Suprapubic skin (tissue), 4 donors: Measurements from ENCODE around the gene CEP72. TPM values are rescaled to one million over a fixed set of nuclear protein-coding genes. Genes with fewer than 3 reads are reported as not detected.

Source experiments
- DNase-seq, 2 donors: peaks; one replicate each; pipeline ENCODE4 v3.0.0-alpha.2; 2019; ENCODE audit warnings: low spot score in 2 of 2
- H3K27ac ChIP-seq: fragments of 200-600 bp; sonication (generic); one replicate; pipeline ENCODE4 v1.5.1; 2019
- H3K27me3 ChIP-seq: fragments of 200-600 bp; sonication (generic); one replicate; pipeline ENCODE4 v1.5.1; 2019
- H3K36me3 ChIP-seq: fragments of 200-600 bp; sonication (generic); one replicate; pipeline ENCODE4 v1.5.1; 2019
- H3K4me1 ChIP-seq: fragments of 200-600 bp; sonication (generic); one replicate; pipeline ENCODE4 v1.5.1; 2019
- H3K4me3 ChIP-seq: fragments of 200-600 bp; sonication (generic); one replicate; pipeline ENCODE4 v1.5.1; 2019; ENCODE audit warnings: mild to moderate bottlenecking
- H3K9me3 ChIP-seq: fragments of 200-600 bp; sonication (generic); one replicate; pipeline ENCODE4 v1.5.1; 2019
- EP300 ChIP-seq: sonication (generic); formaldehyde crosslinking; IDR thresholded peaks from one replicate; pipeline ENCODE4 v1.6.1; 2017; ENCODE audit warnings: antibody characterized with exemption
- POLR2A ChIP-seq, 2 donors: fragments of 450-650 bp; IDR thresholded peaks; one replicate each; pipeline ENCODE4 v1.6.1; 2017; ENCODE audit warnings: antibody characterized with exemption in 2 of 2, mild to moderate bottlenecking in 2 of 2, moderate library complexity in 2 of 2
- POLR2AphosphoS5 ChIP-seq, 3 donors: sonication (generic); formaldehyde crosslinking; IDR thresholded peaks; one replicate each; pipeline ENCODE4 v1.6.1; 2017; ENCODE audit warnings: antibody characterized with exemption in 3 of 3
- WGBS: methylation state at CpG from one replicate; pipeline ENCODE4 v1.1.5; 2018; 5-methylcytosine and 5-hydroxymethylcytosine counted together
- total RNA-seq, 4 donors: library from RNA; depleted of rRNA; stranded (reverse); fragments of >200 nt; gene quantifications; one replicate each; pipeline ENCODE4 v1.1.0, GENCODE V29; 2016
- TF ChIP-seq, protein P1 (sequence below), 2 donors: fragments of 200-600 bp in 1 of 2; fragments of 450-650 bp in 1 of 2; sonication (generic) in 1 of 2; IDR thresholded peaks; one replicate each; pipeline ENCODE4 v1.5.1; 2016 to 2019; ENCODE audit warnings: antibody characterized with exemption in 2 of 2, mild to moderate bottlenecking in 1 of 2, moderate library complexity in 1 of 2

CEP72 gene
- total RNA-seq, 4 donors from 2014 or later, result 8.3 to 13.6 (median 10.9) TPM

DNA sequence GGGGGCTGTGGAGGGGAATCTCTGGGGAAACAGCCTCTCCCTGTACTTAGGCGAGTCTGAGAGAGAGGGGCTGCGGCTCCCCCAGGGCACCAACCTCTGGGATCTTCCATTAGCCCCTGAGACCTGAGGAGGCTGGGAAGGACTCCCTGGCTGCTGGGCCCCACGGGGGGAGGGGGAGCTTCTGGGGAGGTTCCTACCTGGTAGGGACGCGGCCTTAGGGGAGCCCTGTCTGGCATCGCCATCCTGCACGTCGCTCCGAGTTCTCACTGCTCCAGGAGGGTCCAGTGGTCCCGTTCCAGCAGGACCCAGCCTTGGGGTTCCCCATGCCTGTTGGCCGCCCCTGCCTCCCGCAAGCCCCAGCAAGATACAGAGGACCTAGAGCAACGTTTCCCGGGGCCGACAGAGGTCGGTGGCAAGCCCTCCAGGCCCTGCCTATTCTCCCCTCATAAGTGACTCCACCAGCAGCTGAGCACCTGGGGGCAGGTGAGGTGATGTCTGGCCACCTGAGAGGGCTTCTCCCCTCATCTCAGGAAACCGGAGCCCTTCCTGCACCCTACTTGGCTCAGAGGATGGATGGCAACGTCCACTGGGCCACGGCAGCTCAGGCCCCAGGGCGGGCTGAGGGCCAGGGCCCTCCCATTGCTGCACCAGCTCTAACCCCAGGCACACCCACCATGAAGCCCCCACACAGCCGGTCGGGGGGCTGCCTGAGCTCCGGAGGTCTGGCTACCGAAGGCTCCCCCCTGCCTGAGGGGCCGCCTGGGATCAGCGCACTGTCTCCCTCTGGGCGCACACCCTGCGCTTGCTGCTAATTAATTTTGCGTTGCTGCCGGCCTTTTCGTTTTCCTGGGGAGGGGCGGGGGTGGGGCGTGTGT is 58.5 kb downstream of the CEP72 start:
- WGBS, result 39% methylated on average over 3 of the region's 33 CpGs
- peaks cover 42% of the 10 kb centered on the region for H3K4me1 ChIP-seq

DNA sequence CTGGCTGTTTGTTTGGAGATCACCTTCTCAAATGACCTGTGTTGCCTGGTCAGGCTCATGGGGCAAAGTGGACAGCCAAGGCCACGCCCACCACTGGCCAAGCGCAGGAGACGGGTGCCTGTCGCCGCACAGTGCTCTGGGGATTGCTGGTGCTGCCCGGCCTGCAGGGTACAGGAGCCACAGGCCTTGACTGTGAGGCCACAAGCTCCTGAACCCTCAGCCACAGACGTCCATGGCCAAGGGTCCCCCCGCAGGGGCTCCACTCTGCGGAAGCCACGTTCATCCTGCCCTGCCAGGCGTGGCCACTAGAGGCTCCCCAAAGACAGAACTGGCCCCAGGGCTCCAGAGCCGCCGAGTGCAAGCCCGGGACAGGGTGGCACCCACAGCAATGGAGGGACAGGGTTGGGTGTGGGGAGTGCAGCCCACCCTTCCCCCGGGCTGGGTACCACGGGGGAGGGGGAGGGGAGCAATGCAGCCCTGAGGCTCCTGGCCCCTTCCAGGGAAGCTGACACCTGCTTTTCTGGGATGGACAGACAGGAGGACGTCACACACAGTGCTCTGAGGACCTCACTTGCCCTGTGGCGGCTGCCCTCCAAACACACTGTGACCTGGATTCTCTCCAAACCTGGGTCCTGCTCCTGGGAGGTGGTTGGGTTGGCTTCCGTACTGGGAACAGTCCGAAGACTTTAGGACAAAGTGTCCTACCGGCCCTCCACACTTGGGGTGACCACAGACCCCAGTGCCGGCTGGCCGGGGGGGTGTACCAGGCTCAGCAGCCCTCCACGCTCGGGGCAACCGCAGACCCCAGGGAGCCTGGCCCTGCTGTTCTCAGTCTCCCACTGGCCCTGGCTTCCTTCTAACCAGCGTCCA is 59.6 kb downstream of the CEP72 start:
- H3K36me3 ChIP-seq, result no peaks in the 10 kb centered on the region
- peak overlapping the region; percentile 22 for H3K4me3 ChIP-seq
- WGBS, result 10% methylated on average over 9 of the region's 27 CpGs
- H3K27ac ChIP-seq, result peak overlapping the region; percentile 56
- DNase-seq, result peak; percentile 82 to 92
- no peaks in the 10 kb centered on the region for H3K9me3 ChIP-seq
- peaks cover 42% of the 10 kb centered on the region for H3K4me1 ChIP-seq
- TF ChIP-seq, protein P1, sequence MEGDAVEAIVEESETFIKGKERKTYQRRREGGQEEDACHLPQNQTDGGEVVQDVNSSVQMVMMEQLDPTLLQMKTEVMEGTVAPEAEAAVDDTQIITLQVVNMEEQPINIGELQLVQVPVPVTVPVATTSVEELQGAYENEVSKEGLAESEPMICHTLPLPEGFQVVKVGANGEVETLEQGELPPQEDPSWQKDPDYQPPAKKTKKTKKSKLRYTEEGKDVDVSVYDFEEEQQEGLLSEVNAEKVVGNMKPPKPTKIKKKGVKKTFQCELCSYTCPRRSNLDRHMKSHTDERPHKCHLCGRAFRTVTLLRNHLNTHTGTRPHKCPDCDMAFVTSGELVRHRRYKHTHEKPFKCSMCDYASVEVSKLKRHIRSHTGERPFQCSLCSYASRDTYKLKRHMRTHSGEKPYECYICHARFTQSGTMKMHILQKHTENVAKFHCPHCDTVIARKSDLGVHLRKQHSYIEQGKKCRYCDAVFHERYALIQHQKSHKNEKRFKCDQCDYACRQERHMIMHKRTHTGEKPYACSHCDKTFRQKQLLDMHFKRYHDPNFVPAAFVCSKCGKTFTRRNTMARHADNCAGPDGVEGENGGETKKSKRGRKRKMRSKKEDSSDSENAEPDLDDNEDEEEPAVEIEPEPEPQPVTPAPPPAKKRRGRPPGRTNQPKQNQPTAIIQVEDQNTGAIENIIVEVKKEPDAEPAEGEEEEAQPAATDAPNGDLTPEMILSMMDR (IDR thresholded peaks at IDR 0.05), result peak; percentile 73 to 93
- no peak for TF ChIP-seq EP300
- no peak for TF ChIP-seq POLR2AphosphoS5 (IDR thresholded peaks at IDR 0.05)
- no peak for TF ChIP-seq POLR2A (IDR thresholded peaks at IDR 0.05)
- no peaks in the 10 kb centered on the region for H3K27me3 ChIP-seq

More for the DNA sequence above, 58.5 kb downstream of the CEP72 start:
- peaks cover 7% of the 10 kb centered on the region for H3K36me3 ChIP-seq
- H3K9me3 ChIP-seq, result no peaks in the 10 kb centered on the region
- H3K27ac ChIP-seq, result no peak overlapping the region
- no peak overlapping the region for H3K4me3 ChIP-seq
- no peaks in the 10 kb centered on the region for H3K27me3 ChIP-seq
- peak in 1 of 2 donors; percentile 56 for DNase-seq
- TF ChIP-seq POLR2AphosphoS5 (IDR thresholded peaks at IDR 0.05) (no peak), EP300 (no peak), POLR2A (IDR thresholded peaks at IDR 0.05) (no peak)
- TF ChIP-seq, protein P1 (IDR thresholded peaks at IDR 0.05), result no peak

DNA sequence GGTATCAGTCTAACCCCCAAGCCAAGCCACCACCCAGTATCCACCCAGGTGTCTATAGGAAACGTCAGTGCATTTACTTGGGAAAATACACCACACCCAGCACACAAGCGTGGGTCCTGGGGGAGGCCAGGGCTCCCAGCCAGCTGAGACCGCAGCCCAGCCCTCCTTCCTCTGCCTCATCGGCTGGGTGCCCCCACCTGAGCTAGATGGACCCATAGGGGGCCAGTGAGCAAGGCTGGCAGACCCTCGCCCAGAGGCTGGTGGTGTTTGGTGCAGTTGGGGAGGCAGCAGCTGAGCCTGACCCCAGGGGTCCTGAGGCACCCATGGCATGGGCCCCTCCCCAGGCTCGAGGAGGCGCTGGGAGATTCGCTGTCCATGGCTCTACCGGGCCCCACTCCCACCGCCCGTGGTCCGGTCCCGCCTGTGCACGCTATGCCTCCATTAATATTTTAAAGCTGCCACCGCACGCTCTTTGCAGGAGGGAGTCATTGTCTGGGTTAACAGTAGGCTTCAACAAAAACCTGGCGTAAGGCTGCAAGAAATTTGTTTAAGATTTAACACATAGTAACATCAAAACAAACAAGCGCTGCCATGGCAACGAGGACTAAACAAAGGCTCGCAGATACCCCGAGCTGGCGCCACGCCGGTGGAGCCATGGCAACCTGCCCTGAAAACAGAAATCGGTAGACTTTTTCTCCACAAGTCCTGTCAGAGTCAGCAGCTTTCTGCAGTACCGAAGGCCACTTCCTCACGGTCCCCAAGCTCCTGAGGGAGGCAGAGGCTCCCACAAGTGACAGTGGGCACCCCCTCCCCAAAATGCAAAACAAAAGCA is 60.4 kb downstream of the CEP72 start:
- Histone ChIP-seq H3K4me3 (peak overlapping the region; percentile 22), H3K27ac (peak overlapping the region; percentile 56), H3K36me3 (no peaks in the 10 kb centered on the region), H3K9me3 (no peaks in the 10 kb centered on the region), H3K27me3 (no peaks in the 10 kb centered on the region), H3K4me1 (peaks cover 42% of the 10 kb centered on the region)
- 6% methylated on average over 17 of the region's 27 CpGs for WGBS
- DNase-seq, result peak; percentile 87 to 90
- no peak for TF ChIP-seq POLR2A (IDR thresholded peaks at IDR 0.05)
- TF ChIP-seq POLR2AphosphoS5 (IDR thresholded peaks at IDR 0.05), result peak in 1 of 3 donors; percentile 9
- TF ChIP-seq, protein P1 (IDR thresholded peaks at IDR 0.05), result no peak

DNA sequence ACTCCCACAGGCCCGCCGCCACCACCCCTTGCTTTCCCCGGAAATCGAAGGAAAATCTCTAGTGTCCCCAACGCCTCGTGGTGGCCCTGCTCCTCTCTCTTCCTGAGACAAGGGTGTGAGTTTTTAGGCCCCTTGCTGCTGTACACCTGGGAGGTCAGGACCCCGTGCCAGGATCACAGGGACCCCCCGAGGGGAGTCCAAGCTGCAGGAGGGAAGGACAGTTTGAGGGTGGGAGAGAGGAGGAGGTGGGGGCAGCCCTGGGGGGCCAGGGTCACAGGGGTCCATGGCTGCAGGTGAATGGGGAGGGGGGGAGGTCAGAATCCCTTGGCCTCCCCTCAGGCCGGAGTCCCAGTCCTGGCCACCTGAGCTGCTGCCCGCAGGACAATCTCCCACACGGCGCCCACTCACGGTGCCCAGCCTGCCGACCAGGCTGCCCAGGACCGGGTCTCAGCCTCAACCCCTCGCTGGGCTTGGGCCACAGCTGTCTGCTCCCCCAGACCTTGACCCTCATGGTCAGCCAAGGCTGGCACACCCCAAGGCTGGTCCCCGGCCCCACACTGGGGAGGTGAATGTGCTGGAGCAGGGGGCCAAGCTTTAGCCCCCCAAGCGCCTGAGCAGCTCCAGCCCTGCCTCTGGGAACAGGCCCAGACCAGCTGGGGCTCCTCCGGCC is 61.2 kb downstream of the CEP72 start:
- Histone ChIP-seq H3K36me3 (no peaks in the 10 kb centered on the region), H3K27ac (peak overlapping the region; percentile 41), H3K4me3 (peak overlapping the region; percentile 22), H3K4me1 (peaks cover 42% of the 10 kb centered on the region), H3K27me3 (no peaks in the 10 kb centered on the region), H3K9me3 (no peaks in the 10 kb centered on the region)
- peak; percentile 72 to 78 for DNase-seq
- 36% methylated on average over 8 of the region's 19 CpGs for WGBS
- TF ChIP-seq POLR2A (IDR thresholded peaks at IDR 0.05), result no peak
- TF ChIP-seq EP300, result no peak
